Pancreas (tissue), 10 donors: ENCODE results near the gene HACD3. TPM values are rescaled to one million over a fixed set of nuclear protein-coding genes. Genes with fewer than 3 reads are reported as not detected.

Experiments used
- ATAC-seq, 4 donors: fragments of 200-7000 bp; cut with Tn5 transposase; one replicate each; pipeline versions ENCODE4 v1.8.0 to v1.9.1; 2020; ENCODE audit warnings: mild to moderate bottlenecking in 4 of 4, moderate library complexity in 4 of 4
- DNase-seq, 6 donors: peaks; one replicate each; pipeline ENCODE4 v3.0.0-alpha.2; 2020
- FAIRE-seq: peaks from 2 replicates; lab custom pipeline; 2012; peaks lifted over from hg19 to GRCh38; lab: Jason Lieb, UNC
- H3K27ac ChIP-seq, 4 donors: fragments of 200-600 bp; sonication (generic); 1 replicate in 3 of 4; 2 replicates in 1 of 4; pipeline versions ENCODE4 v1.5.0 to v1.8.0; 2020
- H3K27me3 ChIP-seq, 4 donors: fragments of 200-600 bp; one replicate each; pipeline ENCODE4 v1.8.0; 2021
- H3K36me3 ChIP-seq, 3 donors: fragments of 200-600 bp; sonication (generic) in 1 of 3; one replicate each; pipeline versions ENCODE4 v1.5.0 to v1.8.0; 2020 to 2021
- H3K4me1 ChIP-seq, 3 donors: fragments of 200-600 bp; one replicate each; pipeline ENCODE4 v1.8.0; 2021
- H3K4me3 ChIP-seq, 4 donors: fragments of 200-600 bp; sonication (generic) in 2 of 4; one replicate each; pipeline versions ENCODE4 v1.5.0 to v1.8.0; 2020 to 2021
- H3K9me3 ChIP-seq, 4 donors: fragments of 200-600 bp; one replicate each; pipeline ENCODE4 v1.8.0; 2021
- CTCF ChIP-seq, 4 donors: fragments of 200-600 bp; sonication (generic) in 3 of 4; IDR thresholded peaks; one replicate each; pipeline versions ENCODE4 v1.5.0 to v1.8.0; 2021; ENCODE audit warnings: antibody characterized with exemption in 4 of 4
- WGBS, 2 donors: extraction: QIAGEN DNeasy Blood & Tissue Kit; methylation state at CpG; one replicate each; pipeline ENCODE4 v1.1.7; 2013; 5-methylcytosine and 5-hydroxymethylcytosine counted together
- intact Hi-C, 3 donors: fragments of 100-400 bp; cut with DNase I; formaldehyde crosslinking; loops; one replicate each; pipeline versions ENCODE4 v1.11.1 to v1.14.2; 2022
- polyA plus RNA-seq, 2 donors: library from polyadenylated mRNA; stranded (reverse); fragments of 200-250 nt; gene quantifications; one replicate each; pipeline ENCODE4 v1.2.3, GENCODE V29; 2013
- total RNA-seq, 6 donors: library from RNA; stranded (reverse); fragmentation: NEBNext Ultra II Directional in 4 of 6; extraction: Animal tissue kit (Norgen Biotek cat#: 25700) in 4 of 6; gene quantifications; one replicate each; pipeline versions ENCODE4 v1.2.1 to v1.2.4, GENCODE V29; 2021 to 2023
- donor health status: healthy with polysubstance abuse.
- donor health status: DM: no; HTN: no; CAD: no; lungs with moderate emphysema.
- donor health status: DM: no; HTN: no; CAD: no.
- donor health status: control.
- donor health status: control.
- donor health status: Bipolar disorder and iron deficiency.
- donor health status: DM: yes; HTN: yes; CAD: no.
- donor health status: DM: no; HTN: no; CAD: no.
- donor health status: DM: no; HTN: no; CAD: no.
- donor health status: DM: yes; HTN: yes; CAD: no.

HACD3 gene
- total and polyA plus RNA-seq, 8 donors, result 4.9 to 28.8 (median 17.7) TPM

DNA sequence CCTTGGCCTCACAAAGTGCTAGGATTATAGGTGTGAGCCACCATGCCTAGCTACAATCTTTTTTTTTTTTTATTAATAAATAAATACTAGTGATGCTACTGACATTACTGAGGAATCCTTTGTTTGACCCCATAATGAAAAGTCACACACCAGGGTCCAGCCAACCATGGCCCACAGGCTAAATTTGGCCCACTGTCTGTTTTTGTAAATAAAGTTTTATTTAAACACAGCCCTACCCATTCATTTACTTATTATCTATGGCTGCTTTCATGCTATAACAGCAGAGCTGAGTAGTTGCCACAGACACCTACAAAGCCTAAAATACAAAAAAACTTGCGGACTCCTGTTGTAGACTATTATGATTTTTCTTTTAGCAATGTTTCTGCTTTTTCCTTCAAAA lies 73.3 kb downstream of the HACD3 start:
- no peak for FAIRE-seq
- no peak for TF ChIP-seq CTCF (IDR thresholded peaks at IDR 0.05)
- no peaks in the 10 kb centered on the region for H3K9me3 ChIP-seq
- 100% methylated on average over 1 of the region's 1 CpG for WGBS, 2 donors
- ATAC-seq, result no peak
- DNase-seq, result no peak
- intact Hi-C loops, result no loop called here
- H3K4me1 ChIP-seq, result no peaks in the 10 kb centered on the region
- no peaks in the 10 kb centered on the region for H3K27me3 ChIP-seq
- no peak overlapping the region for H3K27ac ChIP-seq
- H3K36me3 ChIP-seq, result peaks cover 0 to 19% (median 0%) of the 10 kb centered on the region in 3 donors
- no peak overlapping the region for H3K4me3 ChIP-seq

DNA sequence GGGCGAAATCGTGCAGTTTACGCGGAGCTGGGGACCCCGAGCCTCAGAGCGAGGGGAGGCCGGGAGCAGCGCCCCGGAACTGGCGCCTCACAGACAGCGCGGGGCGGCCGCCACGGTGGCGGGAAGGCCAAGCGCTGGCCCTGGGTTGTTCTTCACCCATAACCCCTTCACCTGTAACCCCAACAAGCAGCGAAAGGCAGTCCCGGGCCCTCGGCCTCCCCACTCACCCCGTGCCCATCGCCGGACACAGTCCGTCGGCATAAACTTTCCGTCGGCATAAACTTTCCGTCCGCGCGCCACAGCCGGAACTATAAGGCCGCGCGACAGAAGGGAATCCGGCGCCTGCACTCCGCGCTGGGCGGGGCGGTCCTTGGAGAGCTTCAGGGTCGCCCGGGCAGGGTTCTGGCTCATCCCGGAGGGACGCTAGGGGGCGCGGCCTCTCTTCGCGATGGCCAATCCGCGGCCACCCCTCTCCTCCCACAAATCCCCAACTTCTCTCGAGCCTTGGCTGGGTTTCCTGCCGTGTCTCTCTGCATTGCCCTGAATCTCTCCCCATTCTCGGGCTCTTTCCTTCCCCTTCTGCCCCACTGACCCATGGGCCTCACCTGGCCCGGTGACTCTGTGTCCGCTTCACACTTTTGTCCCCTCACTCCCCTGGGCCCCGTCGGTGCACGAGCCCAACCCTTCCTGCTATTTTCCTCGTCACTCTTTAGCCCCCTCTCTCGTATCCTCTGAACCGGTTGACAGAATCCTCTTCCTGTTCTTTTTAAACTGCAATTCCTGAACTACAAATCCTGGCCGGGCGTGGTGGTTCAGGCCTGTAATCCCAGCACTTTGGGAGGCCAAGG lies 80.8 kb downstream of the HACD3 start, which contains the start of gene INTS14:
Gene INTS14, minus strand, starts transcription at position 261 of the 848 bp plus-strand sequence. CDS start 3,751 bp downstream, outside the sequence.
- FAIRE-seq, result peak; percentile 87

DNA sequence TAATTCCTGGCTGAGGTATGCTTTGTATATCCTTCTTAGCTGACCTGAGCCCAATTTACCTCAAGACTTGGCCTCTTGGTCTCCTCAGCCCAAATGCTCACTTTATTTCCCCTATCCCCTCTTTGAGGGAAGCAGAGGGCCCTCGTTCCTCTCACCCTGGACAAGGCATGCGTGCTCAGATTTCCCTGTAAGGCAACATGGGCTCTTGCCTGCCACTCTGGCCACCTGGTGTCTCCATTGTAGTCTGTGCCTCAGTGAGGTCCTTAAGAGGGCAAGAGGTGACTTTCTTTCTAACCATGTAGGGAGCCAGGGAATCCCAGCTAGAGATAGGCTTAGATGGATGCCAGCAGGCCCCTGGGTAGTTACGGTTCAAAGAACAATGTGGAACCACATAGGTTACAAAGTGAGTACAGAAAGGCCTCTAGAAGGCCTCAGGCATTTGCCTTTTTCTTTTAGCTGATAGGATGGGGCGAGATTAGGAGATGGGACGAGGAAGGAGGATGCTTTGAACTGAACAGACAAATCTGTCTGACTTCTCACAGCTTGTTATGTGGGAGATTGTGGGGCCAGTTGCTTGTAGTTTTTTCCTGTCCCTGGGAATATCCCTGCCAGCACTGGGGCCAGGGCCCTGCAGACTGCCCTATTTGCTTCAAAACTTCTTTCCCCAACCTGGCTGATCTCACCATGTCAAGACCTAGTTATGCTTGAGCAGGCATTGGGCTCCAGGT lies 81.8 kb downstream of the HACD3 start:
- H3K27ac ChIP-seq, result peak overlapping the region; percentile 75 to 92 (median 88)
- H3K4me1 ChIP-seq, result peaks cover 6 to 19% (median 12%) of the 10 kb centered on the region in 3 donors
- no peaks in the 10 kb centered on the region for H3K9me3 ChIP-seq
- H3K4me3 ChIP-seq, result peak overlapping the region; percentile 72 to 91 (median 75)
- no peaks in the 10 kb centered on the region for H3K27me3 ChIP-seq
- no peaks in the 10 kb centered on the region for H3K36me3 ChIP-seq
- 86 to 87% methylated on average over 5 of the region's 5 CpGs for WGBS, 2 donors
- no peak for TF ChIP-seq CTCF (IDR thresholded peaks at IDR 0.05)
- ATAC-seq (no peak), DNase-seq (no peak), FAIRE-seq (no peak)
- intact Hi-C loops, result no loop called here

More for the DNA sequence above, 80.8 kb downstream of the HACD3 start, which contains the start of gene INTS14:
- Histone ChIP-seq H3K4me3 (peak within 1 kb of the TSS; percentile 72 to 91 (median 75)), H3K27ac (peak within 1 kb of the TSS; percentile 75 to 92 (median 88)), H3K36me3 (no peaks in the 10 kb centered on the region), H3K27me3 (no peaks in the 10 kb centered on the region), H3K4me1 (peaks cover 6 to 19% (median 12%) of the 10 kb centered on the region in 3 donors), H3K9me3 (no peaks in the 10 kb centered on the region)
- WGBS, 2 donors, result 1% methylated on average over 57 to 64 of the region's 64 CpGs
- ATAC-seq (peak; percentile 97 to 99 (median 98)), DNase-seq (peak; percentile 96 to 99 (median 98))
- peak; percentile 47 to 69 (median 54) for TF ChIP-seq CTCF (IDR thresholded peaks at IDR 0.05)
- intact Hi-C loops, result no loop called here

GRCh38 chr15:65612616-65612946 lies 82.3 kb downstream of the HACD3 start:
- H3K27ac ChIP-seq, result no peak overlapping the region
- TF ChIP-seq CTCF (IDR thresholded peaks at IDR 0.05), result no peak
- no peak for FAIRE-seq

More at GRCh38 chr15:65612616-65612946, 82.3 kb downstream of the HACD3 start:
- Histone ChIP-seq H3K9me3 (no peaks in the 10 kb centered on the region), H3K36me3 (no peaks in the 10 kb centered on the region), H3K4me3 (no peak overlapping the region), H3K4me1 (peaks cover 6 to 19% (median 12%) of the 10 kb centered on the region in 3 donors), H3K27me3 (no peaks in the 10 kb centered on the region)
- no peak for ATAC-seq
- DNase-seq, result no peak
- 18% methylated on average over 2 of the region's 2 CpGs for WGBS, 2 donors
- intact Hi-C loops, result no loop called here
